Ascending aorta (tissue), 2 donors: ENCODE data around the gene NMT1. TPM values are rescaled to one million over a fixed set of nuclear protein-coding genes. Genes with fewer than 3 reads are reported as not detected.
"Not testable (repeated sequence)": the region's sequence is repeated elsewhere in the genome, so short reads cannot be mapped to it uniquely, and the experiment has no call there.

Source experiments
- DNase-seq, 2 donors: peaks; one replicate each; pipeline ENCODE4 v3.0.0-alpha.2; 2019; ENCODE audit warnings: low spot score in 2 of 2
- H3K27ac ChIP-seq, 2 donors: fragments of 200-600 bp; sonication (generic); one replicate each; pipeline ENCODE4 v1.5.1; 2016 to 2017; ENCODE audit warnings: mild to moderate bottlenecking in 1 of 2
- H3K27me3 ChIP-seq: fragments of 200-600 bp; sonication (generic); one replicate; pipeline ENCODE4 v1.5.1; 2017
- H3K36me3 ChIP-seq, 2 donors: fragments of 200-600 bp; sonication (generic); one replicate each; pipeline ENCODE4 v1.5.1; 2016
- H3K4me1 ChIP-seq, 2 donors: fragments of 200-600 bp; sonication (generic); one replicate each; pipeline ENCODE4 v1.5.1; 2016 to 2017; ENCODE audit warnings: mild to moderate bottlenecking in 1 of 2
- H3K4me3 ChIP-seq, 2 donors: fragments of 200-600 bp; sonication (generic); one replicate each; pipeline ENCODE4 v1.5.1; 2016 to 2017; ENCODE audit warnings: mild to moderate bottlenecking in 1 of 2
- H3K9me3 ChIP-seq, 2 donors: fragments of 200-600 bp; sonication (generic); one replicate each; pipeline ENCODE4 v1.5.1; 2016
- CTCF ChIP-seq, 3 experiments: fragments of 200-600 bp in 2 of 3; fragments of 450-650 bp in 1 of 3; sonication (generic) in 2 of 3; IDR thresholded peaks; one replicate each; pipeline ENCODE4 v1.5.1; 2016 to 2019; ENCODE audit warnings: antibody characterized with exemption in 3 of 3, mild to moderate bottlenecking in 1 of 3, moderate library complexity in 1 of 3
- intact Hi-C: fragments of 100-400 bp; cut with DNase I; formaldehyde crosslinking; loops from one replicate; pipeline ENCODE4 v1.15.1; 2023
- total RNA-seq: library from RNA; depleted of rRNA; stranded (reverse); fragments of >200 nt; gene quantifications from one replicate; pipeline ENCODE4 v1.1.0, GENCODE V29; 2016

Gene NMT1
- total RNA-seq, 1 donor from 2014 or later: 89.7 TPM

GRCh38 chr17:45048795-45049563, 12.1 kb upstream of the NMT1 start:
- intact Hi-C loops: no loop called here
- Histone ChIP-seq H3K27ac (no peak overlapping the region), H3K27me3 (no peaks in the 10 kb centered on the region), H3K9me3 (no peaks in the 10 kb centered on the region), H3K4me1 (peaks cover 12 to 22% of the 10 kb centered on the region in 2 donors), H3K4me3 (no peak overlapping the region), H3K36me3 (no peaks in the 10 kb centered on the region)
- TF ChIP-seq CTCF (IDR thresholded peaks at IDR 0.05): no peak
- no peak for DNase-seq

GRCh38 chr17:45050481-45051059, 10.5 kb upstream of the NMT1 start:
- H3K27me3 ChIP-seq: no peaks in the 10 kb centered on the region
- no peaks in the 10 kb centered on the region for H3K36me3 ChIP-seq
- peak overlapping the region; percentile 61 to 67 for H3K4me3 ChIP-seq
- no peak for TF ChIP-seq CTCF (IDR thresholded peaks at IDR 0.05)
- no peaks in the 10 kb centered on the region for H3K9me3 ChIP-seq
- intact Hi-C loops: loop anchor here (1.0 to 2.0 kb wide), 4 partner anchors 11 to 267 kb away; partner anchors contain the start of genes MAP3K14, NMT1 and PLCD3
- no peak for DNase-seq
- peak overlapping the region; percentile 92 to 94 for H3K27ac ChIP-seq
- H3K4me1 ChIP-seq: peaks cover 8 to 18% of the 10 kb centered on the region in 2 donors

- intact Hi-C loops: loop anchor here (1.0 to 2.0 kb wide), 4 partner anchors 10 to 266 kb away; partner anchors contain the start of genes MAP3K14, NMT1 and PLCD3
- Histone ChIP-seq H3K27ac (peak within 1 kb of the TSS; percentile 92 to 94), H3K9me3 (no peaks in the 10 kb centered on the region), H3K4me1 (peaks cover 8 to 17% of the 10 kb centered on the region in 2 donors), H3K4me3 (peak within 1 kb of the TSS; percentile 61 to 67), H3K36me3 (no peaks in the 10 kb centered on the region), H3K27me3 (no peaks in the 10 kb centered on the region)
- DNase-seq: peak; percentile 82 to 98
- TF ChIP-seq CTCF (IDR thresholded peaks at IDR 0.05): peak in 1 of 3 experiments; percentile 17
Observed at GRCh38 chr17:45051060-45051719, 9.9 kb upstream of the NMT1 start, which contains the start of gene DCAKD. DCAKD (minus strand) TSS chr17:45051632; CDS start chr17:45034885, 16,747 bp downstream.

- not testable (repeated sequence) for H3K27me3 ChIP-seq, H3K36me3 ChIP-seq, H3K9me3 ChIP-seq, DNase-seq
- Histone ChIP-seq H3K4me3 (peak overlapping the region in 1 of 2 donors; percentile 63), H3K27ac (peak overlapping the region; percentile 72 to 85), H3K4me1 (peaks cover 8 to 17% of the 10 kb centered on the region in 2 donors)
- intact Hi-C loops: loop anchor here (1.0 to 2.0 kb wide), 4 partner anchors 10 to 266 kb away; partner anchors contain the start of genes MAP3K14, NMT1 and PLCD3
Observed at GRCh38 chr17:45051720-45052051, 9.4 kb upstream of the NMT1 start.

- Histone ChIP-seq H3K36me3 (no peaks in the 10 kb centered on the region), H3K4me3 (peak overlapping the region; percentile 55 to 63), H3K27ac (peak overlapping the region; percentile 72 to 85), H3K9me3 (no peaks in the 10 kb centered on the region), H3K4me1 (peaks cover 8 to 17% of the 10 kb centered on the region in 2 donors), H3K27me3 (no peaks in the 10 kb centered on the region)
- intact Hi-C loops: no loop called here
- peak in 1 of 2 donors; percentile 71 for DNase-seq
- no peak for TF ChIP-seq CTCF (IDR thresholded peaks at IDR 0.05)
Observed at GRCh38 chr17:45052052-45052772, 8.9 kb upstream of the NMT1 start.
